Neural progenitor cell (in vitro differentiated cells): ENCODE data around the gene CD200R1L. TPM values are rescaled to one million over a fixed set of nuclear protein-coding genes. Genes with fewer than 3 reads are reported as not detected.

ENCODE experiments used
- DNase-seq: peaks from one replicate; pipeline ENCODE4 v3.0.0-alpha.2; 2016; ENCODE audit warnings: low spot score
- H2AFZ ChIP-seq: fragments of 200-600 bp; sonication (generic); replicated peaks from 2 replicates; pipeline ENCODE4 v1.6.1; 2016; ENCODE audit warnings: antibody characterized with exemption
- H3F3A ChIP-seq: fragments of 200-600 bp; sonication (generic); 2 replicates; pipeline ENCODE4 v1.6.1; 2016; ENCODE audit warnings: antibody characterized with exemption, low read depth
- H3K27ac ChIP-seq: fragments of 200-600 bp; sonication (generic); 2 replicates; pipeline ENCODE4 v1.5.1; 2016; ENCODE audit warnings: mild to moderate bottlenecking
- H3K27me3 ChIP-seq: fragments of 200-600 bp; sonication (generic); 2 replicates; pipeline ENCODE4 v1.6.1; 2016; ENCODE audit warnings: mild to moderate bottlenecking, moderate library complexity
- H3K36me3 ChIP-seq: fragments of 200-600 bp; sonication (generic); 2 replicates; pipeline ENCODE4 v1.5.1; 2016
- H3K4me1 ChIP-seq: fragments of 200-600 bp; sonication (generic); 2 replicates; pipeline ENCODE4 v1.6.1; 2016; ENCODE audit warnings: mixed run types
- H3K4me2 ChIP-seq: fragments of 200-600 bp; sonication (generic); 2 replicates; pipeline ENCODE4 v1.6.1; 2016
- H3K4me3 ChIP-seq: fragments of 200-600 bp; sonication (generic); 2 replicates; pipeline ENCODE4 v1.5.1; 2016
- H3K79me2 ChIP-seq: fragments of 200-600 bp; sonication (generic); 2 replicates; pipeline ENCODE4 v1.6.1; 2016; ENCODE audit warnings: low read depth
- H3K9ac ChIP-seq: fragments of 200-600 bp; sonication (generic); 2 replicates; pipeline ENCODE4 v1.6.1; 2016
- H3K9me3 ChIP-seq: fragments of 200-600 bp; sonication (generic); 2 replicates; pipeline ENCODE4 v1.5.1; 2016; ENCODE audit warnings: low read depth
- H4K20me1 ChIP-seq: fragments of 200-600 bp; sonication (generic); 2 replicates; pipeline ENCODE4 v1.6.1; 2016; ENCODE audit warnings: low read depth
- H3K27ac Mint-ChIP-seq: 3 replicates; pipeline ENCODE4 v1.8.0; 2021; ENCODE audit warnings: mixed read lengths
- H3K27me3 Mint-ChIP-seq: 2 replicates; pipeline ENCODE4 v1.8.0; 2022; ENCODE audit warnings: low read depth, mild to moderate bottlenecking, inconsistent platforms, moderate library complexity, mixed read lengths; ENCODE audit not compliant: insufficient read depth
- H3K36me3 Mint-ChIP-seq: 3 replicates; pipeline ENCODE4 v1.8.0; 2021; ENCODE audit warnings: mixed read lengths
- H3K4me1 Mint-ChIP-seq: 3 replicates; pipeline ENCODE4 v1.8.0; 2021; ENCODE audit warnings: mixed read lengths
- H3K4me3 Mint-ChIP-seq: 3 replicates; pipeline ENCODE4 v1.8.0; 2021; ENCODE audit warnings: mild to moderate bottlenecking, moderate library complexity, mixed read lengths
- H3K9me3 Mint-ChIP-seq: 3 replicates; pipeline ENCODE4 v1.8.0; 2020; ENCODE audit warnings: mixed read lengths
- EZH2 ChIP-seq: fragments of 200-600 bp; sonication (generic); IDR thresholded peaks from 2 replicates; pipeline ENCODE4 v1.6.1; 2017; ENCODE audit warnings: antibody characterized with exemption, mild to moderate bottlenecking, moderate library complexity
- EZH2phosphoT487 ChIP-seq: fragments of 200-600 bp; sonication (generic); IDR thresholded peaks from 2 replicates; pipeline ENCODE4 v1.6.1; 2017; ENCODE audit warnings: antibody characterized with exemption
- total RNA-seq: library from RNA; depleted of rRNA; stranded (reverse); fragments of >200 nt; gene quantifications from 2 replicates; pipeline ENCODE4 v1.2.3, GENCODE V29; 2015; ENCODE audit warnings: low replicate concordance
- TF ChIP-seq, protein P1 (sequence below): fragments of 200-600 bp; sonication (generic); IDR thresholded peaks from 2 replicates; pipeline ENCODE4 v1.5.1; 2017; ENCODE audit warnings: antibody characterized with exemption, mild to moderate bottlenecking

Gene CD200R1L
- total RNA-seq, 1 donor from 2014 or later: not detected

DNA sequence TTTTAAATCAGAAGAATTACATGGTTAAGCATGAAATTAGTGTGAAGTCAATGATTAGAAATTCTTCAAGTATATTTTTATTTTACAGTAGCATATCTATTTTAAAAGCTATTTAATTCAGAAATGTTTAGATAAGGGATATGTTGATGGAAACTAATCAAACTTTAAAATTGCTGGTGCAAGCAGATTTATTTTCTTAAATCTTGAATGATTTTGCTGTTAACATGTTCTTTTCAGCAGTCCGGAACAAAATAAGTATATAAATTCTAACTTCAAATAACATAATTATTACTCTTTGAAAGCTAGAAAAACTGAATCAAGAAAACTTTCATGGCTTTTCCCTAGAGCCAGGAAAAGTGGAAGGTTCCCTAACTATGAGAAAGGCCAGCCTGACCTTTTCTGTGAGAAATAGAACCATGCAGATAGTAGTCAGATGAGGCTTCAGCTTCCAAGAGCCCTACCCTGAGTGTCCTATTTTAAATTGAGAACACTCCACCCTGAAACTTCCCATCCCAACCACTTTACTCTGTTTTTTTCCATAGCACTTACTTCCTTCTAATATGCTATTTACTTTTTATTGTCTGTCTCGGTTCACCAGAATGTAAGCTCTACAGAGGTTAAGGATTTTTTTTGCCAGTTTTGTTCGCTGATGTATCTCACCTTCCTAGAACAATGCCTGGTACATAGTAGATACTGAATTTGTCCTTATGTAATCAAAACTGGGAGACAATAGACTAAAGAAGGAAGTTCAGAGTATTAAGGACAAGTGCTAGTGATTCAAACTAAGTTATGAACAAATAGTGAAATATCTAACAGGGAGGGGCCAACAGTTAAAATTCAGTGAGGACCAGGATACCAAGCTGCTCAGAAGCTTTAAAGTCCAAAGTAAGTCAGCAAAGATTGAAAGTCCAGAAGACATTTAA lies 66.8 kb downstream of the CD200R1L start:
- H3K9ac ChIP-seq: no peak overlapping the region
- peaks cover 3% of the 10 kb centered on the region for H3K27me3 Mint-ChIP-seq
- no peaks in the 10 kb centered on the region for H3K4me1 Mint-ChIP-seq
- no peak overlapping the region for H2AFZ ChIP-seq
- H3F3A ChIP-seq: no peaks in the 10 kb centered on the region
- no peak overlapping the region for H3K27ac Mint-ChIP-seq
- H3K27ac ChIP-seq: no peak overlapping the region
- no peak overlapping the region for H3K4me3 ChIP-seq
- no peak overlapping the region for H3K4me2 ChIP-seq
- H3K9me3 ChIP-seq: no peaks in the 10 kb centered on the region
- no peaks in the 10 kb centered on the region for H3K9me3 Mint-ChIP-seq
- H3K36me3 Mint-ChIP-seq: no peaks in the 10 kb centered on the region
- no peaks in the 10 kb centered on the region for H3K36me3 ChIP-seq
- no peak overlapping the region for H3K4me3 Mint-ChIP-seq
- TF ChIP-seq EZH2phosphoT487: no peak
- H3K27me3 ChIP-seq: no peaks in the 10 kb centered on the region
- no peaks in the 10 kb centered on the region for H3K79me2 ChIP-seq
- no peak for DNase-seq
- no peaks in the 10 kb centered on the region for H4K20me1 ChIP-seq
- H3K4me1 ChIP-seq: no peaks in the 10 kb centered on the region

GRCh38 chr3:112779011-112779410 lies 67.7 kb downstream of the CD200R1L start:
- TF ChIP-seq, protein P1, sequence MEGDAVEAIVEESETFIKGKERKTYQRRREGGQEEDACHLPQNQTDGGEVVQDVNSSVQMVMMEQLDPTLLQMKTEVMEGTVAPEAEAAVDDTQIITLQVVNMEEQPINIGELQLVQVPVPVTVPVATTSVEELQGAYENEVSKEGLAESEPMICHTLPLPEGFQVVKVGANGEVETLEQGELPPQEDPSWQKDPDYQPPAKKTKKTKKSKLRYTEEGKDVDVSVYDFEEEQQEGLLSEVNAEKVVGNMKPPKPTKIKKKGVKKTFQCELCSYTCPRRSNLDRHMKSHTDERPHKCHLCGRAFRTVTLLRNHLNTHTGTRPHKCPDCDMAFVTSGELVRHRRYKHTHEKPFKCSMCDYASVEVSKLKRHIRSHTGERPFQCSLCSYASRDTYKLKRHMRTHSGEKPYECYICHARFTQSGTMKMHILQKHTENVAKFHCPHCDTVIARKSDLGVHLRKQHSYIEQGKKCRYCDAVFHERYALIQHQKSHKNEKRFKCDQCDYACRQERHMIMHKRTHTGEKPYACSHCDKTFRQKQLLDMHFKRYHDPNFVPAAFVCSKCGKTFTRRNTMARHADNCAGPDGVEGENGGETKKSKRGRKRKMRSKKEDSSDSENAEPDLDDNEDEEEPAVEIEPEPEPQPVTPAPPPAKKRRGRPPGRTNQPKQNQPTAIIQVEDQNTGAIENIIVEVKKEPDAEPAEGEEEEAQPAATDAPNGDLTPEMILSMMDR: no peak
- Histone ChIP-seq H3K9me3 (no peaks in the 10 kb centered on the region), H2AFZ (no peak overlapping the region), H4K20me1 (no peaks in the 10 kb centered on the region), H3K4me2 (no peak overlapping the region), H3F3A (no peaks in the 10 kb centered on the region), H3K4me1 (no peaks in the 10 kb centered on the region), H3K27ac (no peak overlapping the region), H3K79me2 (no peaks in the 10 kb centered on the region), H3K27me3 (no peaks in the 10 kb centered on the region), H3K4me3 (no peak overlapping the region), H3K36me3 (no peaks in the 10 kb centered on the region), H3K9ac (no peak overlapping the region)
- Mint-ChIP-seq H3K27ac (no peak overlapping the region), H3K9me3 (no peaks in the 10 kb centered on the region), H3K4me3 (no peak overlapping the region), H3K36me3 (no peaks in the 10 kb centered on the region), H3K27me3 (peaks cover 3% of the 10 kb centered on the region), H3K4me1 (no peaks in the 10 kb centered on the region)
- DNase-seq: no peak

DNA sequence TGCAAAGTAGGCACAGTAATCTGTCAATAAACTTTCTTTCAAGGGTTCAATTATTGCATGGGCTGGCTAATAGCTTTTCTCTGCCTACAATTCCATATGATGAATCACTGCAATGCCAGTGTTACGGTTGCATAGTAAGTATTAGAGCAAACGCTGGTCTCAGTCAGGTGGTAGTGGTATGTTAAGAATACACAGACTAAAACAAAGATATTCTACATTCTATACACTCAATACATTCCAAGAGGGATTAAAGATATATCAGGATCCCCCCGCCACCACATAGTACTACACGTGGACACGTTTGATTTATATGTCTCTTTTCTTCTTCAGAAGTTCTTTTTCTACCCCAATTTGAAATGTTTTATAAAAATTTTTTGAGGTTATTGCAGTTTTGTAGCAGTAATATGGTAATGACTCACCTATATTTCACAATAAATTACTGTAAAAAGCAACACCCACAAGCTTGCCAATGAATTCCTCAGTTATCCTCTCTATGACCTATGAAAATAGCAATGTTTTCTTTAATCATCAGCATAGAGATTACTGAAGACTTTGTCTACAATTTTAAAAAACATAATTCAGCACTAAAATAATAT lies 68.2 kb downstream of the CD200R1L start:
- H3K27me3 ChIP-seq: no peaks in the 10 kb centered on the region
- H3K4me2 ChIP-seq: no peak overlapping the region
- H3K4me1 Mint-ChIP-seq: no peaks in the 10 kb centered on the region
- H3K27ac ChIP-seq: no peak overlapping the region
- no peak overlapping the region for H3K9ac ChIP-seq
- no peak overlapping the region for H2AFZ ChIP-seq
- H3K9me3 ChIP-seq: no peaks in the 10 kb centered on the region
- H3K27ac Mint-ChIP-seq: no peak overlapping the region
- no peak overlapping the region for H3K4me3 Mint-ChIP-seq
- no peak for DNase-seq
- no peaks in the 10 kb centered on the region for H4K20me1 ChIP-seq
- no peaks in the 10 kb centered on the region for H3K36me3 ChIP-seq
- no peaks in the 10 kb centered on the region for H3K79me2 ChIP-seq
- no peak overlapping the region for H3K4me3 ChIP-seq
- H3K9me3 Mint-ChIP-seq: no peaks in the 10 kb centered on the region
- H3K4me1 ChIP-seq: no peaks in the 10 kb centered on the region
- H3K36me3 Mint-ChIP-seq: no peaks in the 10 kb centered on the region
- TF ChIP-seq EZH2phosphoT487: no peak
- TF ChIP-seq, protein P1: no peak
- TF ChIP-seq EZH2: no peak
- H3K27me3 Mint-ChIP-seq: peaks cover 3% of the 10 kb centered on the region
- H3F3A ChIP-seq: no peaks in the 10 kb centered on the region

DNA sequence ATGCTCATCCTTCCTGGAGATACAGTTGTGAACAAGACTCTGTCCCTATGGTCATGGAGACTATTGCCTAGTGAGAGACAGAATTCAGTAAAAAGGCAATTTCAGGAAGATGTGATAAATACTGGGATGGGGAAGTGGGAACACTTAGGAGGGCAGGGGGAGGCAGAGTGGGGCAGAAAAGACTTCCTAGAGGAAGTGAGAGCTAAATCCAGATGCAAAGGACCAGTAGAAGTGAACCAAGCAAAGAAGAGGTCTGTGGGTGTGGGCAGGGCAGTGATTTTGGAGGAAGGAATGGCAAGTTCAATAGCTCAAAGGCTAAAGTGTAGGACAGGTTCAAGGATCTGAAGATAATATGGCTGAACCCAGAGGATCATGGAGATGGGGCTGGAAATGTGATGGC lies 68.9 kb downstream of the CD200R1L start:
- H3K9me3 ChIP-seq: no peaks in the 10 kb centered on the region
- Mint-ChIP-seq H3K36me3 (no peaks in the 10 kb centered on the region), H3K4me1 (no peaks in the 10 kb centered on the region), H3K9me3 (no peaks in the 10 kb centered on the region), H3K4me3 (no peak overlapping the region), H3K27ac (no peak overlapping the region), H3K27me3 (peaks cover 3% of the 10 kb centered on the region)
- no peaks in the 10 kb centered on the region for H3K27me3 ChIP-seq
- H3K4me1 ChIP-seq: no peaks in the 10 kb centered on the region
- no peak overlapping the region for H3K9ac ChIP-seq
- H3K4me2 ChIP-seq: no peak overlapping the region
- no peaks in the 10 kb centered on the region for H3F3A ChIP-seq
- DNase-seq: no peak
- no peak overlapping the region for H3K27ac ChIP-seq
- H2AFZ ChIP-seq: no peak overlapping the region
- H4K20me1 ChIP-seq: no peaks in the 10 kb centered on the region
- TF ChIP-seq, protein P1: no peak
- TF ChIP-seq EZH2phosphoT487: no peak
- no peak for TF ChIP-seq EZH2
- no peaks in the 10 kb centered on the region for H3K79me2 ChIP-seq
- no peaks in the 10 kb centered on the region for H3K36me3 ChIP-seq
- H3K4me3 ChIP-seq: no peak overlapping the region
